Liver (tissue), 9 donors: ENCODE measurements around the gene PRM2. TPM values are rescaled to one million over a fixed set of nuclear protein-coding genes. Genes with fewer than 3 reads are reported as not detected.

ENCODE experiments used
- DNase-seq: peaks from one replicate; pipeline ENCODE4 v3.0.0-alpha.2; 2017; ENCODE audit warnings: low spot score
- H3K27ac ChIP-seq, 2 donors: one replicate each; pipeline ENCODE4 v1.7.0; 2013; ENCODE audit warnings: inconsistent platforms in 2 of 2, low read length in 2 of 2, control low read depth in 1 of 2, low read depth in 1 of 2, mild to moderate bottlenecking in 1 of 2
- H3K27me3 ChIP-seq, 4 donors: one replicate each; pipeline versions ENCODE4 v1.6.1 to v1.7.0; 2013; ENCODE audit warnings: low read length in 3 of 4, inconsistent platforms in 1 of 4, mild to moderate bottlenecking in 1 of 4, moderate library complexity in 1 of 4; ENCODE audit not compliant: control insufficient read depth in 4 of 4, insufficient read depth in 4 of 4
- H3K36me3 ChIP-seq, 4 donors: one replicate each; pipeline versions ENCODE4 v1.6.1 to v1.7.0; 2013; ENCODE audit warnings: low read length in 3 of 4, mild to moderate bottlenecking in 3 of 4, low read depth in 1 of 4, moderate library complexity in 1 of 4; ENCODE audit not compliant: control insufficient read depth in 4 of 4, insufficient read depth in 3 of 4
- H3K4me1 ChIP-seq, 4 donors: one replicate each; pipeline versions ENCODE4 v1.6.1 to v1.7.0; 2013; ENCODE audit warnings: low read length in 3 of 4, mild to moderate bottlenecking in 3 of 4, moderate library complexity in 1 of 4; ENCODE audit not compliant: control insufficient read depth in 4 of 4, insufficient read depth in 4 of 4
- H3K4me3 ChIP-seq, 3 donors: one replicate each; pipeline versions ENCODE4 v1.6.1 to v1.7.0; 2013; ENCODE audit warnings: low read length in 3 of 3, control low read depth in 1 of 3, low read depth in 1 of 3, mild to moderate bottlenecking in 1 of 3
- H3K9ac ChIP-seq, 2 donors: one replicate each; pipeline ENCODE4 v1.7.0; 2013; ENCODE audit warnings: low read length in 2 of 2, mild to moderate bottlenecking in 2 of 2, moderate library complexity in 2 of 2, control low read depth in 1 of 2, low read depth in 1 of 2
- H3K9me3 ChIP-seq, 4 donors: one replicate each; pipeline versions ENCODE4 v1.6.1 to v1.7.0; 2013; ENCODE audit warnings: low read length in 3 of 4; ENCODE audit not compliant: control insufficient read depth in 4 of 4
- ATF3 ChIP-seq: IDR thresholded peaks from 2 replicates; pipeline ENCODE4 v1.6.1; 2016; ENCODE audit warnings: antibody characterized with exemption
- EGR1 ChIP-seq, 2 donors: IDR thresholded peaks; 2 replicates each; pipeline ENCODE4 v1.6.1; 2016 to 2018; ENCODE audit warnings: antibody characterized with exemption in 2 of 2, low read depth in 2 of 2
- FOXA1 ChIP-seq: IDR thresholded peaks from 2 replicates; pipeline ENCODE4 v1.6.1; 2016; ENCODE audit warnings: antibody characterized with exemption
- FOXA2 ChIP-seq: IDR thresholded peaks from 2 replicates; pipeline ENCODE4 v1.6.1; 2016; ENCODE audit warnings: antibody characterized with exemption
- GABPA ChIP-seq, 2 donors: IDR thresholded peaks in 1 of 2; conservative IDR thresholded peaks in 1 of 2; 2 replicates each; pipeline ENCODE4 v1.6.1; 2016; ENCODE audit warnings: antibody characterized with exemption in 2 of 2, mild to moderate bottlenecking in 1 of 2, moderate library complexity in 1 of 2
- HNF4A ChIP-seq, 2 donors: conservative IDR thresholded peaks; 2 replicates each; pipeline ENCODE4 v1.6.1; 2016; ENCODE audit warnings: antibody characterized with exemption in 2 of 2, mild to moderate bottlenecking in 2 of 2
- HNF4G ChIP-seq: IDR thresholded peaks from 2 replicates; pipeline ENCODE4 v1.6.1; 2016; ENCODE audit warnings: antibody characterized with exemption
- JUND ChIP-seq, 2 donors: IDR thresholded peaks; 2 replicates each; pipeline ENCODE4 v1.6.1; 2016; ENCODE audit warnings: antibody characterized with exemption in 2 of 2
- MAX ChIP-seq: IDR thresholded peaks from 2 replicates; pipeline ENCODE4 v1.6.1; 2016; ENCODE audit warnings: antibody characterized with exemption
- NR2F2 ChIP-seq: IDR thresholded peaks from 2 replicates; pipeline ENCODE4 v1.6.1; 2016; ENCODE audit warnings: antibody characterized with exemption
- RAD21 ChIP-seq, 2 donors: IDR thresholded peaks; 2 replicates each; pipeline ENCODE4 v1.6.1; 2016; ENCODE audit warnings: antibody characterized with exemption in 2 of 2, mild to moderate bottlenecking in 2 of 2
- REST ChIP-seq: IDR thresholded peaks from 2 replicates; pipeline ENCODE4 v1.6.1; 2016; ENCODE audit warnings: antibody characterized with exemption, mild to moderate bottlenecking
- RXRA ChIP-seq, 2 donors: IDR thresholded peaks; 2 replicates each; pipeline ENCODE4 v1.6.1; 2017 to 2018; ENCODE audit warnings: antibody characterized with exemption in 2 of 2, mild to moderate bottlenecking in 1 of 2
- SP1 ChIP-seq: IDR thresholded peaks from 2 replicates; pipeline ENCODE4 v1.6.1; 2018; ENCODE audit warnings: antibody characterized with exemption, mild to moderate bottlenecking
- TAF1 ChIP-seq: conservative IDR thresholded peaks from 2 replicates; pipeline ENCODE4 v1.6.1; 2016; ENCODE audit warnings: antibody characterized with exemption, mild to moderate bottlenecking
- YY1 ChIP-seq: IDR thresholded peaks from 2 replicates; pipeline ENCODE4 v1.6.1; 2016; ENCODE audit warnings: antibody characterized with exemption, mild to moderate bottlenecking
- WGBS: extraction: QIAGEN DNeasy Blood & Tissue Kit; methylation state at CpG from one replicate; pipeline ENCODE4 v1.1.7; 2013; 5-methylcytosine and 5-hydroxymethylcytosine counted together
- polyA plus RNA-seq, 2 donors: library from polyadenylated mRNA; stranded (reverse) in 1 of 2; unstranded in 1 of 2; fragments of 200-250 nt in 1 of 2; fragments of >200 nt in 1 of 2; fragmentation: Nextera tagmentation in 1 of 2; extraction: Ambion mirVana in 1 of 2; gene quantifications; one replicate each; pipeline versions ENCODE4 v1.2.1 to v1.2.3, GENCODE V29; 2013 to 2015
- total RNA-seq, 2 donors: library from RNA; depleted of rRNA; stranded (reverse); fragments of >200 nt; gene quantifications; one replicate each; pipeline ENCODE4 v1.2.3, GENCODE V29; 2014
- TF ChIP-seq, protein P1 (sequence below): IDR thresholded peaks from 2 replicates; pipeline ENCODE4 v1.6.1; 2016; ENCODE audit warnings: antibody characterized with exemption
- TF ChIP-seq, protein P2 (sequence below): fragments of 150-350 bp; IDR thresholded peaks from 2 replicates; pipeline ENCODE4 v1.5.1; 2017; ENCODE audit warnings: improper control_type of control experiment, low read depth, low read length; ENCODE audit not compliant: missing input control
- donor health status: healthy.
- donor health status: healthy.
- donor health status: healthy.
- donor health status: healthy.
- donor health status: healthy.

Gene PRM2
- total and polyA plus RNA-seq, 4 donors = not detected

GRCh38 chr16:11241480-11242204 lies 34.6 kb downstream of the PRM2 start:
- Histone ChIP-seq H3K4me1 (peaks cover 4 to 14% (median 10%) of the 10 kb centered on the region in 4 donors), H3K27me3 (no peaks in the 10 kb centered on the region), H3K36me3 (no peaks in the 10 kb centered on the region), H3K9ac (no peak overlapping the region), H3K4me3 (no peak overlapping the region), H3K9me3 (no peaks in the 10 kb centered on the region), H3K27ac (no peak overlapping the region)
- TF ChIP-seq, protein P1, sequence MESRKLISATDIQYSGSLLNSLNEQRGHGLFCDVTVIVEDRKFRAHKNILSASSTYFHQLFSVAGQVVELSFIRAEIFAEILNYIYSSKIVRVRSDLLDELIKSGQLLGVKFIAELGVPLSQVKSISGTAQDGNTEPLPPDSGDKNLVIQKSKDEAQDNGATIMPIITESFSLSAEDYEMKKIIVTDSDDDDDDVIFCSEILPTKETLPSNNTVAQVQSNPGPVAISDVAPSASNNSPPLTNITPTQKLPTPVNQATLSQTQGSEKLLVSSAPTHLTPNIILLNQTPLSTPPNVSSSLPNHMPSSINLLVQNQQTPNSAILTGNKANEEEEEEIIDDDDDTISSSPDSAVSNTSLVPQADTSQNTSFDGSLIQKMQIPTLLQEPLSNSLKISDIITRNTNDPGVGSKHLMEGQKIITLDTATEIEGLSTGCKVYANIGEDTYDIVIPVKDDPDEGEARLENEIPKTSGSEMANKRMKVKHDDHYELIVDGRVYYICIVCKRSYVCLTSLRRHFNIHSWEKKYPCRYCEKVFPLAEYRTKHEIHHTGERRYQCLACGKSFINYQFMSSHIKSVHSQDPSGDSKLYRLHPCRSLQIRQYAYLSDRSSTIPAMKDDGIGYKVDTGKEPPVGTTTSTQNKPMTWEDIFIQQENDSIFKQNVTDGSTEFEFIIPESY = no peak
- TF ChIP-seq REST (no peak), RAD21 (IDR thresholded peaks at IDR 0.05) (no peak), HNF4A (conservative IDR thresholded peaks at IDR 0.05) (no peak), FOXA2 (no peak), EGR1 (IDR thresholded peaks at IDR 0.05; ENCODE audit: low read depth in 2 of 2) (no peak), JUND (IDR thresholded peaks at IDR 0.05) (no peak), RXRA (IDR thresholded peaks at IDR 0.05) (no peak), GABPA (IDR thresholded peaks at IDR 0.05 in 1 of 2, conservative IDR thresholded peaks at IDR 0.05 in 1 of 2) (no peak), YY1 (no peak), TAF1 (no peak), SP1 (no peak), ATF3 (no peak), MAX (no peak), HNF4G (no peak), FOXA1 (no peak), NR2F2 (no peak)
- TF ChIP-seq, protein P2, sequence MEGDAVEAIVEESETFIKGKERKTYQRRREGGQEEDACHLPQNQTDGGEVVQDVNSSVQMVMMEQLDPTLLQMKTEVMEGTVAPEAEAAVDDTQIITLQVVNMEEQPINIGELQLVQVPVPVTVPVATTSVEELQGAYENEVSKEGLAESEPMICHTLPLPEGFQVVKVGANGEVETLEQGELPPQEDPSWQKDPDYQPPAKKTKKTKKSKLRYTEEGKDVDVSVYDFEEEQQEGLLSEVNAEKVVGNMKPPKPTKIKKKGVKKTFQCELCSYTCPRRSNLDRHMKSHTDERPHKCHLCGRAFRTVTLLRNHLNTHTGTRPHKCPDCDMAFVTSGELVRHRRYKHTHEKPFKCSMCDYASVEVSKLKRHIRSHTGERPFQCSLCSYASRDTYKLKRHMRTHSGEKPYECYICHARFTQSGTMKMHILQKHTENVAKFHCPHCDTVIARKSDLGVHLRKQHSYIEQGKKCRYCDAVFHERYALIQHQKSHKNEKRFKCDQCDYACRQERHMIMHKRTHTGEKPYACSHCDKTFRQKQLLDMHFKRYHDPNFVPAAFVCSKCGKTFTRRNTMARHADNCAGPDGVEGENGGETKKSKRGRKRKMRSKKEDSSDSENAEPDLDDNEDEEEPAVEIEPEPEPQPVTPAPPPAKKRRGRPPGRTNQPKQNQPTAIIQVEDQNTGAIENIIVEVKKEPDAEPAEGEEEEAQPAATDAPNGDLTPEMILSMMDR = no peak
- no peak for DNase-seq
- 95% methylated on average over 5 of the region's 5 CpGs for WGBS
